Measurements from ENCODE around the gene SATB1.

SATB1 gene

DNA sequence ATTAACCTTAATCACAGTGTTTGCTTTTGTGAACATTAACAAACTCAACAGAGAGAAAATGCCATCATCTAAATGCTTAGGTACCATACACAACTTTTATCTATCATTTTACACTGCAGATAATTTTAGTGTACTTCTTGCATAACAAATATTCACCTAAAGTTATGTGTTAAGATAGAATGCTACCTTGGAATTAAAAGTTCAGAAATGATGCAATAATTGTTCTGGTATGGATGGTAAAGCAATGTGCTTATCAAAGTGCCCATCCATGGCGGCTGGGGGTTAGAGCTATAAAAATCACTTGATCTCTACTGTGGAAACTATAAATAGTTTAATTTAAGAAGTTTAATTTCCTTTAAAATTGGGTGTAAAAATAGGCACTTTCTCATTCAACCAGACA lies 28.7 kb downstream of the SATB1 start:
- no peak for DNase-seq

DNA sequence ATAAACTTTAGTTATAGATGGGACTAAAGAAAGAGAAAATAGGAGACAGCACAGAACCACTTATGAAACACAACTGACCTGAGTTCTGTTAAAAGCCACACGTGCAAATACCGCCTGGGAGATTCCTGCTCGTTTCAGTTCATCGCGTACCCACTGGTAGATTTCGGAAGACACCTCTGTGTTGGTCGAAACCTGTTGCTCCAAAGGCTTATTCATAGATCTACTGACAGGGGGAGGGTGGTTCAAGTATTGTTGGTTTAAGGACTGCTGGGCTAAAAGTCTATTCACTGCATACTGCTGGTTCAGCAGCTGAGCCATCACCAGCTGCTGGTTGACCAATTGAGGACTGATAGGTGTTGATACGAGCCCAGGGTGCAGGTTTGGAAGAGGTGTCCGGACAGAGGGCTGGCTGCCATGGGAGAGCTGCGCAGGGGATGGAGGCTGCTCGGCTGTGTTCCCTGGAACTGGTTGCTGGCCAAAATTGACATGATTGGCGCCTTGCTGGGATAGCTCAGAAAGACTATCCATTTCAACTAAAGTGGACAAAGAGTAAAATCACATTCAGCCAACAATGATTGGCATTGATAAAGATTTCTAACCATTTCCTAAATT lies 30.6 kb downstream of the SATB1 start:
- DNase-seq = no peak

- DNase-seq = no peak
These were observed 31.2 kb downstream of the SATB1 start for GRCh38 chr3:18393906-18394305.

DNA sequence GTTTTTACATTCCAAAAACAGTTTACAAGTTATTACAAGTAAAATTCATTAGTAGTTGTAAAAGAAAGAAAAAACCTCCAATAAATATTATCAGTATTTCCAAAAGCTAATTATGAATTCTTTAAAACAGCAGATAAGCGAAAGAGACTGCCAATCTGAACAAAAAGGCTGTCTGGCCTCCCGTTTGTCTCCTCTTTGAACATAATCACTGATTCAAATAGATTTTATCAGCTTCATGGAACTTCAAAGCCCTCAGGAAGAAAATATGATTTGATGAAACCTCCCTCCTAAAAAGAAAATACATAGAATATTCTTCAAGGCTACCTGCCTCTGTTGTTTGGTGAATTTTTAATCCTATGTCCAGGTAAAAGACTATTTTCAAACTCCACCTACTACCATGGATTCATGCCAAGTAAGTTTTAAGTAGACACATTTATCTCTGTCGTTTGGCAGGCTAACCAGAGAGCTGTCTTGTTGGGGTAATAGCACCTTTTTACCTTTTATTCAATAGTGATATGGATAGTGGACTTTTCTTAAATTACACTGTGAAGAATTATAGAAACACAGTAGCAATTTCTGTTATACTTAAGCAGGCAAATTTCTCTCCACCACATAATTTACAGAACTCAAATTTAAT lies 35.0 kb downstream of the SATB1 start:
- no peak for DNase-seq

GRCh38 chr3:18389108-18389733 lies 35.9 kb downstream of the SATB1 start:
- peak; percentile 19 to 43 for DNase-seq

- DNase-seq = no peak
These were observed 38.8 kb downstream of the SATB1 start for GRCh38 chr3:18386274-18386890.

- DNase-seq = no peak
These were observed 39.4 kb downstream of the SATB1 start for GRCh38 chr3:18385706-18386105.

DNA sequence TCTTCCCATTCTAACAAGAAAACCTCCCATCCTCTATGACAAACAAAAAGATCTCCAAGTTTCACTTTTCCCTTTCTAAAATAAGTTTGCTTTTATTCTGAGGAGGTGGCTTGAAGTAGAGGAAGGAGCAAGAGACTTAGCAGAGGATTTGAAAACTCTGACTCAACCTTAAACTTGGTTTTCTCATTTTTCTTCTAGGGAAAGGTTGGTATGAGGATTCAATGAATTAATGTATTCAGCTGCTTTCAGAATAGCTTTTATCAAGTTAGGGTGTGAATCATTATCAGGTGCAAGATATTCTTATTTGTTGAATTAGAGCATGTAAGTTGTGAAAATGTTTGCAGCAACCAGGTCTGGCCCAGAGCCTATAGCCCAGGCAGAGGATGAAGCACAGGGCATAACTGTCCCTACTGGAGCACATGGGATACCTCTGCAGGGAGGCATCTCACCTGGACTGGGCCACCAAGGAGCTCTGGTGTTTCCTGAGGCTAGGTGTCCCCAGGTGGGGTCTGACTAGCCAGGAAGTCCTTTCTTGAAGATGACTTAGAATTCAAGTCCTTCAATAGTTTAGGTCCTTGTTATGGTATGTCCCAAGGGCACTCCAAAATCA lies 42.3 kb downstream of the SATB1 start:
- no peak for DNase-seq

- no peak for DNase-seq
These were observed 45.5 kb downstream of the SATB1 start for GRCh38 chr3:18379647-18380046.

DNA sequence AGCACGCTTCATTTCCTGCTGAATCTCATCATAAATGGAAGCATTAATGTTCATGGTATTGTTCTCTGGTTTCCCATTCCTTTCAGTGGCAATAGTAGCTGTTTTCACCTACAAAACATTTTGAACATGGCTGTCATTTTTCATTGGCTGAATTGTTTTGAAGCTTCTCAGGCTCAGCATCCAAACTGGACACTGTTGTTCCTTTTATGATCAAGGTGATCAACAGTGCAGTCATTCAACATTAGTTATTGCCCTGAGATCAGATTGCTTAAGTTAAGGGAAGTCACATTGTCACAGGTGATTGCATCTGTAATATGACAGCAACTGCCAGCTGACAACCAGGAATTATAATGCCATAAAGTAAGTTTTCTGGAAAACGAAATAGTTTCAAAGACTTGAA lies 46.9 kb downstream of the SATB1 start:
- DNase-seq = no peak

- no peak for DNase-seq
These were observed 48.5 kb downstream of the SATB1 start for GRCh38 chr3:18376682-18377081.

- no peak for DNase-seq
These were observed 52.2 kb downstream of the SATB1 start for GRCh38 chr3:18372786-18373405.

DNA sequence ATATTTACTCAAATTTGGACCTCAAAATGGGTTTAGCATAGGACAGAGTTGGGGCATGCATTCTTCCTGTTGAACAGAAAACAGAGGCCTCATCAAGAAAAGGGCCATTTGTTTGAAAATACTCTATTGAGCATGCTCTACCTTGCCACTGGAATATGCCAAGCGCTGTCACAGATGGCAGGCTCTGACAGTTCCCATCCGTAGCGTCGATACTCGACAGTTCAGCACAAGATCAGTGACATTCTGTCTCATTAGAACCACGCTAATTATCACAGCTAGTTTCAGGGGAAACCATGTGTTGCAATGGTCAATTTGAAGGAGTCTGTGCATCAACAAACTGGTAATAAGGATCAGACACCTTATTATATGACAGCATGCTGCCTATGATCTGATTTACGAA lies 54.5 kb downstream of the SATB1 start:
- no peak for DNase-seq

DNA sequence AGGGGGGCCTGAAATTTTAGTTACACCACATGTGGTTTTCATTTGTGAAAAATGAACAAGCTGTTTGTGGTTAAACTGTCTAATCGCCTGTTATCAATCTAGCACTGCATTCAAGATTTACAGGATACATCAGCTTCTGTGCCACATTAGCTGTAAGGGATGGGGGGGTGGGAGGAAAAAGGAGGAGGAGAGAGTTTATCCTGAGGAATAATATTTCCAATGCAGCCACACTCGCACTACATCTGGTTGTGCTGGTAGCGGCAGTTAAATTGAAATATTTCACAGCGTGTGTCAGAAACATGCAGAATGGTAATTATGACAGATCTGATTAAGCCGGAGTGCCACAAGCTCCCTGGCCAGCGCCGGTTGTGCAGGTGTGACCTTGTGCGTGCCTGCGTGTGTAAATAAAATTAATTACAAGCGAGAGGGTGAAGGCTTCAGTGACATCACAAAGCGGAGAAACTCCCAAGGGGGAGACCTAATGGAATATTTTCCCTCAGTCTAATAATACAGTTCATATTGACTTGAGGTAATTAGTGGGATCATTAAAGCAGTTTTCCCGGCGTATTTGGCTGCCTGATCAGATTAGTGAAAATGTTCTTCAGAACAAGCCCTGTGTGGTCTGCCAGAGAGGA lies 55.5 kb downstream of the SATB1 start:
- DNase-seq = no peak

DNA sequence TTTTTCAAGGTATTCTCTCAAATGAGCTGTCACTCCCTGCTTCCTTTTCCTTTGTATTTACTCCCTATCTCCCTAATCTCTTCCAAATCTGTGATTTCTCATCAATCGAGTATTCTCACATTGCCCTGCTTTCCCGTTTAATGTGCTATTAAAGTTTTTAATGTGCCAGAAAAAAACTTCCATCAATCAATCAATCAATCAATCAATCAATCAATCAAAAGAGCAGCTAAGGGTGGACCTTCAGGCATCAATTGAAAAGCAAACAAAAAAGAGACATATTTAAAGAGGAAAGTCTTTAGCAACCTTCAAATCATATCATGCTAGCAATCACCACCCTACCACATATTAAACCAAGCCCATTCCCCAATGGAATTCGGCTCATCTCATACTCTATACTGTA lies 58.9 kb downstream of the SATB1 start:
- no peak for DNase-seq

DNA sequence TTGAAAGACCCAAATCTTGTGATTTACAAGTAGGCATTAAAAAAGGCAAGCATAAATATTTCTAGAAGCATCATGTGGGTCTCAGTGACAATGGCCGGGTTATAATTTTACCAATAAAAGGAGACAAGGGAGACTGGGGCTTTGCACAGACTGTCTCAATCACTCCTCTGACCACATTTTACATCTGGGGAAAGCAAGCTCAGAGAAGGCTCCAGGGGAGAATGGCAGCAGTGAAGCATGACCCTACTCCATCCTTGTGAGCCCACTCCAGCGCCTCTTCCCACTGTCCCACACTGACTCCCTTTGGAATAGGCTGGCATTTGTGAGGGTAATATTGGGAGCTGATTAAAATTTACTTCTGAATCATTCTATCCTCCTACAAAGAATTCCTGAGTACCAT lies 61.8 kb downstream of the SATB1 start:
- no peak for DNase-seq

GRCh38 chr3:18357747-18358146 lies 67.4 kb downstream of the SATB1 start:
- no peak for DNase-seq

DNA sequence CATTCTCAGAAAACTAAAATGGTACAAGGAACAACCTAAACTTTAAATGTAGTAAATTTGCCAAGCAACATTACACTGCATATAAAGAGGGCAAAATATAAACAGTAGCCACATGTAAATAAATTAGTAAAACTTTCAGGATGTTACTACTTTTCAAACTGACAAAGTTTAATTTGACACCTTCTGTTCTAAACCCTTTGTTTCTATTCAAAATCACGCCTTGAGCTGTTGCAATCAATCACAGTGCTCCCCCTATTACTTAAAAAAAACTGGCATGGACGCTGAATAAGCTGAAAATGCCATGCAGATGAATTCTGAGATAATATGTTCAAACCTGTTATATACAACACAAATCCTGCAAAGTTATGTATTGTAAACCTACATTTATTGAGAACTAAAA lies 69.3 kb downstream of the SATB1 start:
- no peak for DNase-seq

DNA sequence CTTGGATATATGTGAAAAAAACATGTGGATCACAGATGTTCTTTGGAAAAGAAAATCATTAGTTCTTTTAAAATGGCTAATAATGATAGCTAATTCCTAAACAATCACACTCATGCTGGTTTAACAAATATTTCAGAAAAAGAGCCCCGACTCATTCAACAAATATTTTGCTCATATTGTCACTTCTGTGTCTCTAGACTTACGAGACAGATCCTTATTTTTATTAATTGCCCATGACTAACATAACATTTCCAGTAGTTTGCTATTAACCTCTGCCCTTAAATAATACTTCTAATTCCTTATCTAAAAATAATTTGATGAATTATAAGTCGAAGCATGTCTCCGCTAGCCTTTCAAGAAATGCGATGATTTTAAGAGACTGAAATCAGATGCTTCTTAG lies 70.4 kb downstream of the SATB1 start:
- no peak for DNase-seq

- no peak for DNase-seq
These were observed 73.1 kb downstream of the SATB1 start for GRCh38 chr3:18351823-18352744.

DNA sequence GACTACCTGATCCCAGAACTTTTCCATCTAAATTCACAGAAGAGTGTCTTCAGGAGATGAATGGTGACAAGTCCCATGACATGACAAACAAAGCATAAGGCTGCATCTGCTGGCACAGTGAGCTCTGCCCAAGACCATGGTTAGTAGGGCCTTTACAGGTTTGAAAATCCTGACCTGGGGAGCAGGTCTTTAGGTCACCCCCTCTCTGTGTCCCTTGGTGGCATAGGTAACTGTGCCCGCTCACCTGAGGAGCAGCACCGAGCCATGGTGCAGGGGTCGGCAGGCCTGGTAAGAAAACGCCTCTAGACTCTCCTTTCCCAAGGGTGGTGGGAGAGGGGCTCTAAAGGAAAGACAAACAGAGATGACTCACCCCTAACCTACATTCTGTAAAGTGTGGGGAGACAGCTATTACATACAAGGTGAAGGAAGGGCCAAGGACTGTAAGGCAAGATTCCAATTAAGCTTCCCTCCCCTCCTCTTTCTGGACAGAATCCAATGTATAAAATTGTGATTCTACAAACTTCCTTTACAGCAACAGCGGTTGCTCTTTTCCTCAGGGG lies 74.0 kb downstream of the SATB1 start:
- no peak for DNase-seq

All from AML-193 (cell line).